GM12878 (cell line): ENCODE data around the gene TOR1A.

Source experiments
- ATF7 ChIP-seq: fragments of 450-650 bp; IDR thresholded peaks from 2 replicates; pipeline ENCODE4 v1.6.1; 2016; ENCODE audit warnings: low read depth, mild to moderate bottlenecking
- EZH2 ChIP-seq: IDR thresholded peaks from 2 replicates; pipeline ENCODE4 v1.6.1; 2012; ENCODE audit warnings: low read depth, mild to moderate bottlenecking, control low read depth, inconsistent platforms, low read length, borderline replicate concordance; ENCODE audit not compliant: control insufficient read depth
- TF ChIP-seq, protein P1 (sequence below): fragments of 450-650 bp; formaldehyde crosslinking; IDR thresholded peaks from 2 replicates; pipeline ENCODE4 v1.4.0; 2020; ENCODE audit warnings: mild to moderate bottlenecking, moderate library complexity
- TF ChIP-seq, protein P2 (sequence below), 3 experiments: IDR thresholded peaks in 2 of 3; conservative IDR thresholded peaks in 1 of 3; 2 replicates each; pipeline ENCODE4 v1.5.1; 2011; ENCODE audit warnings: low read depth in 3 of 3, low read length in 3 of 3, mild to moderate bottlenecking in 3 of 3, control low read depth in 2 of 3, moderate library complexity in 2 of 3, inconsistent platforms in 1 of 3, mixed read lengths in 1 of 3; ENCODE audit not compliant: control insufficient read depth in 2 of 3, insufficient read depth in 1 of 3; ENCODE audit errors: extremely low read depth in 1 of 3

DNA sequence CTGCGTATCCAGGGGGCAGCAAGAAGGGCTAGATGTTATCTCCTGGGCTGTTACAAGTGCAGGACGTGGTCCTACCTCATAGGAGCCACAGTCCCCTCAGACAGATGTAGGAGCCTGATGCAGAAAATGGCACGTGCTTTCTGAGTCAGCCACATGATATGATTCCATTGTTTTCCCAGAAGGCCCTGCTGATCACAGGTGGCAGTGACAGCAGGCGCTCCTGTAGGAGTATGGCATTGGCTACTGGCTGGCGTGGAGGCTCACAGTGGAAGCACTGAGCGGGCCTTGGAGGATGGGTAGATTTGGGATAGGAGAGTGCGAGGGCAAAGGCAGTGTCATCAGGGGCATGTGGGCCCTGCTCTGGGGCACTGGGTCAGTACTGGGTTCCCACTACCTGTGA lies 33.3 kb upstream of the TOR1A start:
- TF ChIP-seq, protein P1, sequence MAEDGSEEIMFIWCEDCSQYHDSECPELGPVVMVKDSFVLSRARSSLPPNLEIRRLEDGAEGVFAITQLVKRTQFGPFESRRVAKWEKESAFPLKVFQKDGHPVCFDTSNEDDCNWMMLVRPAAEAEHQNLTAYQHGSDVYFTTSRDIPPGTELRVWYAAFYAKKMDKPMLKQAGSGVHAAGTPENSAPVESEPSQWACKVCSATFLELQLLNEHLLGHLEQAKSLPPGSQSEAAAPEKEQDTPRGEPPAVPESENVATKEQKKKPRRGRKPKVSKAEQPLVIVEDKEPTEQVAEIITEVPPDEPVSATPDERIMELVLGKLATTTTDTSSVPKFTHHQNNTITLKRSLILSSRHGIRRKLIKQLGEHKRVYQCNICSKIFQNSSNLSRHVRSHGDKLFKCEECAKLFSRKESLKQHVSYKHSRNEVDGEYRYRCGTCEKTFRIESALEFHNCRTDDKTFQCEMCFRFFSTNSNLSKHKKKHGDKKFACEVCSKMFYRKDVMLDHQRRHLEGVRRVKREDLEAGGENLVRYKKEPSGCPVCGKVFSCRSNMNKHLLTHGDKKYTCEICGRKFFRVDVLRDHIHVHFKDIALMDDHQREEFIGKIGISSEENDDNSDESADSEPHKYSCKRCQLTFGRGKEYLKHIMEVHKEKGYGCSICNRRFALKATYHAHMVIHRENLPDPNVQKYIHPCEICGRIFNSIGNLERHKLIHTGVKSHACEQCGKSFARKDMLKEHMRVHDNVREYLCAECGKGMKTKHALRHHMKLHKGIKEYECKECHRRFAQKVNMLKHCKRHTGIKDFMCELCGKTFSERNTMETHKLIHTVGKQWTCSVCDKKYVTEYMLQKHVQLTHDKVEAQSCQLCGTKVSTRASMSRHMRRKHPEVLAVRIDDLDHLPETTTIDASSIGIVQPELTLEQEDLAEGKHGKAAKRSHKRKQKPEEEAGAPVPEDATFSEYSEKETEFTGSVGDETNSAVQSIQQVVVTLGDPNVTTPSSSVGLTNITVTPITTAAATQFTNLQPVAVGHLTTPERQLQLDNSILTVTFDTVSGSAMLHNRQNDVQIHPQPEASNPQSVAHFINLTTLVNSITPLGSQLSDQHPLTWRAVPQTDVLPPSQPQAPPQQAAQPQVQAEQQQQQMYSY (CRISPR knock-in tag), result no peak
- TF ChIP-seq, protein P2, sequence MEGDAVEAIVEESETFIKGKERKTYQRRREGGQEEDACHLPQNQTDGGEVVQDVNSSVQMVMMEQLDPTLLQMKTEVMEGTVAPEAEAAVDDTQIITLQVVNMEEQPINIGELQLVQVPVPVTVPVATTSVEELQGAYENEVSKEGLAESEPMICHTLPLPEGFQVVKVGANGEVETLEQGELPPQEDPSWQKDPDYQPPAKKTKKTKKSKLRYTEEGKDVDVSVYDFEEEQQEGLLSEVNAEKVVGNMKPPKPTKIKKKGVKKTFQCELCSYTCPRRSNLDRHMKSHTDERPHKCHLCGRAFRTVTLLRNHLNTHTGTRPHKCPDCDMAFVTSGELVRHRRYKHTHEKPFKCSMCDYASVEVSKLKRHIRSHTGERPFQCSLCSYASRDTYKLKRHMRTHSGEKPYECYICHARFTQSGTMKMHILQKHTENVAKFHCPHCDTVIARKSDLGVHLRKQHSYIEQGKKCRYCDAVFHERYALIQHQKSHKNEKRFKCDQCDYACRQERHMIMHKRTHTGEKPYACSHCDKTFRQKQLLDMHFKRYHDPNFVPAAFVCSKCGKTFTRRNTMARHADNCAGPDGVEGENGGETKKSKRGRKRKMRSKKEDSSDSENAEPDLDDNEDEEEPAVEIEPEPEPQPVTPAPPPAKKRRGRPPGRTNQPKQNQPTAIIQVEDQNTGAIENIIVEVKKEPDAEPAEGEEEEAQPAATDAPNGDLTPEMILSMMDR (IDR thresholded peaks at IDR 0.05 in 2 of 3, conservative IDR thresholded peaks at IDR 0.05 in 1 of 3; ENCODE audit: control insufficient read depth in 2 of 3, extremely low read depth in 1 of 3, insufficient read depth in 1 of 3, low read depth in 3 of 3, low read length in 3 of 3), result no peak
- no peak for TF ChIP-seq EZH2
- TF ChIP-seq ATF7, result no peak
